Kidney epithelial cell (primary cell): Measurements from ENCODE around the gene PTGER1. TPM values are rescaled to one million over a fixed set of nuclear protein-coding genes. Genes with fewer than 3 reads are reported as not detected.
A peak's percentile ranks its signal among the peaks of the same experiment; 100 is the strongest.

Source experiments
- DNase-seq: peaks from one replicate; pipeline ENCODE4 v3.0.0-alpha.2; 2010; ENCODE audit warnings: low read depth
- H3K27me3 ChIP-seq: 2 replicates; pipeline ENCODE4 v1.6.0; 2011; ENCODE audit warnings: low read length; ENCODE audit not compliant: control insufficient read depth, insufficient read depth
- H3K36me3 ChIP-seq: 2 replicates; pipeline ENCODE4 v1.5.1; 2011; ENCODE audit warnings: low read length; ENCODE audit not compliant: control insufficient read depth, insufficient read depth
- H3K4me3 ChIP-seq: 2 replicates; pipeline ENCODE4 v1.5.1; 2011; ENCODE audit warnings: low read depth, mild to moderate bottlenecking, control low read depth, low read length
- CTCF ChIP-seq: IDR thresholded peaks from 2 replicates; pipeline ENCODE4 v1.5.1; 2011; ENCODE audit warnings: mild to moderate bottlenecking, moderate library complexity, low read length, control low read depth, inconsistent platforms; ENCODE audit not compliant: insufficient read depth, poor library complexity, severe bottlenecking
- total RNA-seq: library from RNA; depleted of rRNA; stranded (reverse); fragments of >200 nt; gene quantifications from 2 replicates; pipeline ENCODE4 v1.2.3, GENCODE V29; 2015

The PTGER1 gene
- total RNA-seq, 1 donor from 2014 or later: 5.5 TPM

GRCh38 chr19:14482172-14482941 lies 7.2 kb upstream of the PTGER1 start:
- no peak overlapping the region for H3K4me3 ChIP-seq
- peaks cover 4% of the 10 kb centered on the region for H3K36me3 ChIP-seq
- TF ChIP-seq CTCF: no peak
- DNase-seq: no peak
- no peaks in the 10 kb centered on the region for H3K27me3 ChIP-seq

- H3K27me3 ChIP-seq: no peaks in the 10 kb centered on the region
- TF ChIP-seq CTCF: no peak
- H3K4me3 ChIP-seq: no peak overlapping the region
- peaks cover 4% of the 10 kb centered on the region for H3K36me3 ChIP-seq
- no peak for DNase-seq
Measured at GRCh38 chr19:14480700-14481079, 5.5 kb upstream of the PTGER1 start.

GRCh38 chr19:14479975-14480699 lies 5.0 kb upstream of the PTGER1 start:
- Histone ChIP-seq H3K36me3 (peaks cover 4% of the 10 kb centered on the region), H3K4me3 (no peak overlapping the region)

GRCh38 chr19:14479309-14479974 lies 4.3 kb upstream of the PTGER1 start:
- peaks cover 4% of the 10 kb centered on the region for H3K36me3 ChIP-seq
- no peaks in the 10 kb centered on the region for H3K27me3 ChIP-seq
- TF ChIP-seq CTCF: no peak
- no peak overlapping the region for H3K4me3 ChIP-seq
- no peak for DNase-seq

More at GRCh38 chr19:14479975-14480699, 5.0 kb upstream of the PTGER1 start:
- no peaks in the 10 kb centered on the region for H3K27me3 ChIP-seq
- peak; percentile 85 for TF ChIP-seq CTCF
- no peak for DNase-seq

GRCh38 chr19:14478113-14478545 lies 3.0 kb upstream of the PTGER1 start:
- DNase-seq: no peak
- peaks cover 5% of the 10 kb centered on the region for H3K27me3 ChIP-seq
- H3K4me3 ChIP-seq: no peak overlapping the region
- H3K36me3 ChIP-seq: peaks cover 4% of the 10 kb centered on the region
- no peak for TF ChIP-seq CTCF
